HG03575 (cell line): Measurements from ENCODE around the gene ATXN3L.

Source experiments
- ATAC-seq: cut with Tn5 transposase; IDR thresholded peaks from one replicate; pipeline ENCODE4 v1.9.1; 2021; ENCODE audit not compliant: unreplicated experiment, insufficient number of reproducible peaks, low FRiP score; ENCODE audit errors: extremely low read depth

ATXN3L gene

DNA sequence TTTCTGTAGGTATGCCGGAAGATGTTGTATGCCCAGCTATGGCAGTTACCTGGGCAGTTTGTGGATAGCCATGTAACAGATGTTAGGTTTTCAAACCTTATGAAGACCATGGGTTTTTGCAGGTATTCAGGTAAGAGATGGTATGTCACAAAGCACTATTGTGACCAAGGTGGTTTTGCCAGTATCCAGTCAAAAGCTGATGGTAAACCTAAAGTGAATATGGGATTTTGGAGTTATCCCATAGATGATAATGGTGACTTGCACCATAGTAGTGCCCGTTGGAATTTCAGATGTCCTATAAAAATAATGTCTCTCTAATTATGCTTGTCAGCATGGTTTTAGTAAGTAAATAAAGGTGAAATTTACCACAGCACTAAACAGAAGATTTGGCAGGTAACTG is at the start of gene ATXN3L:
ATXN3L (minus strand) TSS at position 101 of the 400 bp plus-strand sequence. CDS start 119 bp downstream, outside the sequence.
- no peak for ATAC-seq

DNA sequence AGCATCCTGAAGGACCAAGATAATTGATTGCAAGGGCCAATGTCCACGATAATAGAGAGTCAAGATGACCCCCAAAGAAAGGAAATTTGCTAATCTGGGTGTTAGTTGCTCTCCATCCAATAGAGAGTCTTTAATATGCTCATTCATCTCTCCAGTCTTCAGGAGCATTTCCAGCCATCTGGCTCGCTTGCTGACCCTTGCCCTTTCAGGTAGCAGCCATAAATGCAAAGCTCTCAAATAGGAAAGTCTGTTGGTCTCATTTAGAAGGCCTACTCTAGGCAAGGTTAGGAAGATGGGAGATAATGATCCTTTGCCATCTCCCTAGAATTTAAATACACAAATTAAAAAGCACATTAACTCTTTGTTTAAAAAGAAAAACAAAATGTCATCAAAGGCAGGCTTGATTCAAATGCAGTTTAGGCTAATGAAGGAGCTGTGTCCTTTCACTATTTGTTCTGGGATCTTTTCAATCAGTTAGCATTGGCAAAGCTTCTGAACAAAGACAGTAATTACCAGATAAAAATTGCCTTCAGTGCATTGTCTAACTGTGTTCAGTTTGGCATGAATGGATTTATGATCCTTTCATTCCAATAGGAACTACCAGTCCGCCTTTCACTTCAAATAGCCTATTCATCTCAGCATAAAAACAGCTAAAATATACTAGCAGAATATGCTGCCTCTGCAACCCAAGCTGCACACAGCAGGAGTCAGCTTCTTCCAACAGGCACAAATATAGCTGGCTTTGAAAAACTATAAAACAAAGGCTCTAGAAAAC is 49.6 kb upstream of the ATXN3L start:
- ATAC-seq = no peak

DNA sequence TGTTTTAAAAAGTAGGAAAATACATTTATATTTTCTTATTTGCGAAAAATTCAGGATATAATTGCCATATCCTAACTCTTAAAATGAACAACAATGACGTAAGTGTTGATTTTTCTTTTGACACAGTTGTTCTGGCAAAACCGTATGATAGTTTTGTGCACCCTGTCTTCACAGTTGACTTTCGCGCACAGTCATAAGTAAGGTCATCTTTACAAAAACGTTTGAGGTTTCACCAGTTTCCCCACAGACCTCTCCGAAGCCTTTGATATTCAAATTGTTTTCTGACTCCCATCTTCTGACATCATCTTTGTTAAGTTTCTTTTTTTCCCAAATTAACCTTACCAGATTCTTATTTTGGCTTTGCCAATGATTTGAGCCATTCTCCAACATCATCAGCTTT is 48.1 kb upstream of the ATXN3L start:
- no peak for ATAC-seq

DNA sequence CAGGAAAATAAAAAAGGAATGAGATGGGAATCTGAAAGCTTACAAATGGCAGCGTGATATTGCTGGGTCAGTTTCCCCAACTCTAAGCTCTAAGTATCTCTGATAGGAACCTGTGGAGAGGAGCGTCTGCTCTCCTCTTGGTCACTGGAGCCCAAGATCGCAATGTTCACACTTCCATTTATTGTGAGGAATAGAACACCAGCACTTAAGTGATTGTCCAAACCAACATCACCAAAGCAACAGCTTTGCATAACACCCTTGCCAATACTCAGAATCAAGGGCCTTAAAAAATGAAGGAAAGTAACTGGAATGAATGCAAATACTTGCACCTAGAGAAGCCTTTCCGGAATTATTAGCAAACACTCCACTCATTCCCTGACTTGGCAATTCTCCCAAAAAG is 46.8 kb upstream of the ATXN3L start:
- ATAC-seq = no peak

DNA sequence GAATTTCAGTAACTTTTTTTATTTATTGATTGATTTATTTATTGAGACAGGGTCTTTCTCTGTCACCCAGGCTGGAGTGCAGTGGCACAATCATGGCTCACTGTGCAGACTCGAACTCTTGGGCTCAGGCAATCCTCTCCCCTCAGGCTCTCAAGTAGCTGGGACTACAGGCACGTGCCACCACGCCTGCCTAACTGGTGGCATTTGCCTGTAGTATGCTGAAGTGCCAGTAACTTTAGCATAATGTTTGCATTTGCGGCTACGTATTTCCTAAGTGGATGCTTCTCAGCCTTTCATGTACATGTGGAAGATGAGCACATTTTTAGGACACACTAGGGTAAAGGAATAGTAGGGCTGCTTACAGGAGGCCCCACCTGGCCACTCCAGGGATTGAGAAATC is 45.3 kb upstream of the ATXN3L start:
- ATAC-seq = no peak

DNA sequence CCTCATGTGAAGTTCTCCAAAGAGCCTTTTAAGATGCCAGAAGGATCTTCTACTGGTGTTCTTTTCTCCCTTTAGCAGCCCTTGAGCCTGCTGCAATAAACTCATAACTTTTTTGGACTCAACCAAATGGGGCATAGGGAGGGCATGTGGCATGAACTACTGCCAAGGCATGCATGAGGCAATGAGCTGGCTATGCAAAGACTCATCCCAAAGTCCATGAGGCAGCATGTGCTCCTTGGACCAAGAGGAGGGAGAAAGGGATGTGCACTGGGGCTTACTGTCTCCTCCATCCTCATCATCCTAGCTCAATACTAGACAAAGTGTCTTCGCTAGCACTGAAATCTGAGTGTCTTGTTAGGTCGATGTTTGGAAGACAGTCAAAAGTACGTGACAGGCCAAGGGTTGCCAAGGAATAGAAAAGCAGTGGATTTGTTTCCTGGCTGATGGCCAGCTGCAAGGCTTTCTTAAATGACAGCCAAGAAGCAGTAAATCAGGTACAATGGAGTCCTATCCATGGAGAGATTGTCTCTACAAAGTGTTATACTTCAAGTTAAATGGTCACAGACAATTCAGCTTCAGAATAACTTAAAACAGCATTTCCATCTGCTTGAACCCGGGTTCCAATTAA is 44.5 kb upstream of the ATXN3L start:
- ATAC-seq = no peak

DNA sequence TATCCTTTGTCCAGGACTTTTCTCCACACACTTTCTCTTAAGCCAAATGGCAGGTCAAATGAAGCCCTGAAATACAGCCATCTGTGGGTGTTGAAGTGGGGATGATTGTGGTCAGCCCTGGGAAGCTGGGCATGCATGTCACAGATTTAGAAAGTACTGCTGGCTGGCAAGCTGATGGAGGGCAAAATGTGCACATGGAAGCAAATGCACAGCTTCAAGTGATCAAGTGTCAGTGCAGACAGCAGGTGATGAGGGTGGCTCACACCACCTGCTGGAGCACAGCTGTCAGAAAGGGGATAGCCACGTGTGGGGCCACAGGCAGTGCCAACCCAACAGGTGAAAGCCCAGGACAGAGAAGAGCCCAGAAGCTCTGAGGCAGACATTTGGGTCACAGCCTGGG is 40.3 kb upstream of the ATXN3L start:
- no peak for ATAC-seq

DNA sequence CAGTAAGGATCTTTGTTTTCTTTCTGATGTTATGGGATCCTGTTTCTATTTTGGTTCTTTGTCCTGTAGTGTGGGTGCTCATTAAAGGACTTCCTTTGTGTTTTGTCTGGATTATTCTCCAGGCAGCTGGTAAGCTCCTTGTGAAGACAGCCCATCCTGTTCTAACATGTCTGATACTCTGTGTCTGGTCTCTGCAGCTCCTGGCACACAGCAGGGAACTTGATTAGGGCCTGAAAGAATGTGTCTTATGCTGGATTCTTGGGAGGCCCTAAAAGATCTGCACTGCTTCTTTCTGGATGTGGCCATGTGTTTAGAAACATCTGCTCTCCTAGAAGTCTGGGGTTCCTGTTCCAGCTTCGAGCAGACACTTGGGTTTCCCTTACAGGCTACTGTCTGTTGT is 38.1 kb upstream of the ATXN3L start:
- ATAC-seq = no peak

DNA sequence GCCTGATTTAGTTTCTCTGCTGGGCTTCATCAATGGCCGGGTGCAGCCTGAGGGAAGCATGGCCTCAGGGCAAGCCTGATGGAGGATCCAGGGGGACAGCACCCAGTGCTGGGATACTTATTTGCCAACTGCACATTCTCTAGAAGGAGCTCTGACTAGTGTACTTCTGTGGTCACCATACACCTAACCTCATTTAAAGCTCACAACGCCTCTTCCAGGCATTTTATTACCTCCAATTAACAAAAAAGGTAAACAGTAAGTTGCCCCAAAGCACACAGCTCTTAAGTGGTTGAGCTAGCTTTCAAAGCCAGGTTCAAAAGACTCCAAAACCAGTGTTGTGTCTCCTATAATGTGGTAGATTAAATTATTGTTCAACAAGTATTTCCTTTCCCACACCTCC is 26.8 kb upstream of the ATXN3L start:
- no peak for ATAC-seq

DNA sequence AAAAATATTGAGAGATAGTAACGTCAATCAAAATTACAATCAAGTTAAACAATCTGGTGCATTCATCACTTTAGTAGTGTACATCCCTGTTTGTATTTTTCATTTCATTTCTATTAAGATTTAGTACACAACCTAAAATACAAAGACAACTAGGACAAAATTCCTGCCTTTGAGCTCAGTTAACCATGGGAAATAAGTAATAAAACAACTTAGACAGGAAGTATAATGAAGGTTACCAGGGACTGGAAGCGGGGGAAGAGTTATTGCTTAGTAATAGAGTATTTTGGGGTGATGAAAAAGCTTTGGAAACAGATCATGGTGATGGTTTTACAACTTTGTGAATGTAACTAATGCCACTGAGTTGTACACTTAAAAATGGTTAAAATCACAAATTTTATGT is 25.6 kb upstream of the ATXN3L start:
- ATAC-seq = no peak

DNA sequence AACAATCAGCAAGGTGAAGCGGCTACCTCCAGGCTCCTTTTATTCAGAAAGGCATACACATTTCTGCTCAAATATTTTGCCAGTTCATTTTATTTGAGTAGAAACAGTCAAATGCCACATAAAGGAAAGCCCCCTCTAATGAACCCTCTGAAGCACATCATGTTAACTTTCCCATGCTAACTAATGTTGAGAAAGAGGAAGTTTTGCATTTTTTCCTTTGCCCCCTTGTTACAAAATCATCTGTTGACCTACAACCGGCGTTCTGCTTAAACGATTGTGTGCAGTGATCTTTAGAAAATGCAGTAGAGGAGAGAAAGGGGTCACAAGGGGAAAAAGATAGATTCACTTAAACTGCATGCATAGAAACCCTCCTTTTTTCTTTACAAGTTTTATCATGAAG is 25.2 kb upstream of the ATXN3L start:
- ATAC-seq = no peak

DNA sequence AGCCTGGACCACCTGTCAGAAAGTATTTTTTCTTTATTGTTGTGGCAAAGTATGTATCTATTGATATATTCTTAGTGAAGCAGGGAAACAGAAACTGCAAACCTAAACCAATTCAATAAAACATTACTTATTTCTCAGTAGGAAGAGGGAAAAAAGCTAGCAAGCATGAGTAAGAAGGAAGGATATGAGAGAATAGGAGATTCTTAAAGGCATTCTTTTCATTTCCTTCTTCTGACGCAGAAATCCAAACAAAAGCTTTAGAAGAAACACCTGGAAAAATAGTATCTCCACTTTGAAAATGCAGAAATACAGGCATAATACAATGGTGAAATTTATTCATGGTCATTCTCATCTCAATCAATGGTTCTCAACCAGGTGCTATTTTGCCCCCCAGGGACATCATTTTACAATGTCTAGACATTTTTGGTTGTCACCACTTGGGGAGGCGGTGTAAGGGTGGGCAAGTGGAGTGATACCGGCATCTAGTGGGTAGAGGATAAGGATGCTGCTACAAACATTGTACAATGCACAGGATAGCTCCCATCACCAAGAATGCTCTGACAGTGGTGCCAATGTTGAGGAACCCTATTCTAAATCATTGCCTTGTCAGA is 21.7 kb upstream of the ATXN3L start:
- no peak for ATAC-seq

DNA sequence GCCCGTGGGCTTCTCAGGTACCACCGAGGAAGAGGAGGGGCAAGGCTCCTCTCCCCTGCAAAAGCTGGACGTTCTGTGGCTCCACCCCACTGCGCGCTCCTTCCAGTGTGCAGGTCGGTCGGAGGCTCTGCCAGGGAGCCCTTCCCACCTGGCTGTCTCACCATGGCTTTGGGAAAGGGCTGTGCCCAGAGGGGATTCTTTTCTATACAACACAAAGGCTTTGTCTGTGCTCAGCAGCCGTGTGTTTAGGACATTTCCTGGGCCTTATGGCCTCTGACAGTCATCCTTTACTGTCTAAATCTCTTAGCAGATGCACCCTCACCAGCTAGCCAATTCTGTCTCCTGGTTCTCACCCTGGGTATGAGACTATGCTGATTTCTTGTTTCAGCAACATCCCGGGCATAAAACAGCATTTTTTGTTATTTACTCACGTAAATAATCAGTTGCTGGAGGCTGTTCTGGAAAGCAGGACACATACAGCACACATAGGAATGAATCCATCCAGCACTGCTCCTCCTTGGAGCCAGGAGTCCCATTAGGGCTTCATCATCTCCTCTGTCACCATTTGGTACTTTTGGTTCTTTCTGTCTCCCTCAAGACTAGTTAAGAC is 20.4 kb upstream of the ATXN3L start:
- no peak for ATAC-seq

DNA sequence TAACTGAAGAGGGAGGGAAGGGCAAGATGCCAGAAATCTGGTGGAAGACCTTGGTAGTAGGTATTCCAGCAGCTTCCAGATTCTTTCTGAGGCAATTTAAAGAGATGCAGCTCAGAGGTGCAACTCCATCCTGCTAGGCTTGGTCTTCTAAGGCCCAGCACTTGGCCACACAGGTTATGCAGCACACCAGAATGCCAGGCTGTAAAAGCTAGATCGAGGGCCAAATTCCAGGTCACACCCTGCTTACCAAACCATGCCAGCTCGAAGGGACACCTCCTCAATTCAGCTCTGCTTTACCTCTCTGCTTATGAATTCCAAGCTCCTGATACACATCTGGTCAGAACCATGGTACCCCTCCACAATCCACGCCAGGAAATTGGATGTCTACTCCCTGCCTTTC is 19.8 kb upstream of the ATXN3L start:
- ATAC-seq = no peak

DNA sequence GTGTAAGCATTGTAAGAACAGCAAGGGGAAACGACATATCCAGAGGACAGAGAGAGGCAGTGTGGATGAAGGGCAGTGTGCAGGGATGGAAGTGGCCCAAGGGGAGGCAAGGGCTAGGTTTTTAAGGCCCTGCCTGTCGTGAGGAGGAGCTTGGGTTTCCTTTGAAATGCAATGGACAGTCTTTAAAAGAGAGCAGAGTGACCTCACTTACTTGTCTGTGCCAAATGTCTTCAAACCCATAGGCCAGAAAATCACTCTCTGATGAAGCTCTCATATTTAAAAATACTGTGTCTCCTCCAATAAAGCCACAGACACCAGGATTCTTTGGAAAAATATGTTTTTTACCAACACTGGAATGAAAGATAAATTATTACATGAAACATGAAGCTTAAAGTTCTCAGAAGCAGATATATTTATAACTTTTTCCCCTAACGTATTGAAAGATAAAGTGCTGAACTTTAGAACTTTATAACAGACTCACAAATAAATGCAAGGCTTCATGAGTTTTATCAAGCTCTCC is 19.2 kb upstream of the ATXN3L start:
- no peak for ATAC-seq

DNA sequence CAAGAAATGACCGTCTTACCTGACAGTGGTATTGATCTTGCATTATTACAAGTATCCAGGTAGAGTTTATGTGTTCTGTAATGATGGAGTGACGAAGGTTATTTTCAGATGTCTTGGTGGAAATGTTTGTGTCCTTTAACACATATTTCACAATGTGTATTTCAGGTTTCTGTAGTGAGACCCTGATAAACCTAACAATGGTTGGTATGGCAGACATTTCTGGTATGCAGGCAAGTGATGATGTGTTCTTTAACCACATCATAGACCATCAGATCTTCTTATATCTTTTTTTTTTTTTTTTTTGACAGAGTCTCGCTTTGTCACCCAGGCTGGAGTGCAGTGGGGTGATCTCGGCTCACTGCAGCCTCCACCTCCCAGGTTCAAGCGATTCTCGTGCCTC is 14.6 kb upstream of the ATXN3L start:
- no peak for ATAC-seq

DNA sequence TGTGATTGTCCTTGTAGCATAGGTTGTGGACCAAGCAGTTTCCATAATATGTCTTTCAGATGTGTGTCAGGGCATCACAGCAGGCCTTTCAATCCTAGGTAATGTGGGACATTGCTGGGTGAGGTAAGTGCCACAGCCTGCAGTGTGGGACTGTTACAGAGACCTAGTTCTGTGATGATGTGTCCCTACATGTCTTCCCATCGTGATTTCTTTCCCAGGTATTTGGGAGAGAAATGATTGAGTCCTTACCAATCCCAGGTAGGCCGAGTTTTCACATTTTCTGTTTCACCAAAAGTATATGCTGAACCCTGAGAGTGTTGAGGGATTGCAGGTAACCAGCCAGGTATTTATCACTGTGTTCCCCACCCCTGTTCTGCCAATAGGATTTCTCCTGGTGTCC is 10.6 kb upstream of the ATXN3L start:
- ATAC-seq = no peak

DNA sequence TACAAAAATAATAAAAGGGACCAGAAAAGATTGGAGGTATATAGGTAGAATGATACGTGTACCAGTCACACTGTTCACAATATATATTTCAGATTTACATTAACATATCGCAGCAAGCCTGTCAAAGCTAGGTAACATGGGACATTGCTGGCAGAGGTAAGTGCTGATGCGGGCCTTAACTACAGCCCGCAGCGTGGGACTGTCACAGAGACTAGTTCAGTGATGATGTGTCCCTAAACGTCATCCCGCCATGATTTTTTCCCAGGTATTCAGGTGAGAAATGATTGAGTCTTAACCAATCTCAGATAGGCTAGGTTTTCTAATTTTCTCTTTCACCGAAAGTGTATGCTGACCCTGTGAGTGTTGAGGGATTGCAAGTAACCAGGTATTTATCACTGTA is 7.8 kb upstream of the ATXN3L start:
- no peak for ATAC-seq

DNA sequence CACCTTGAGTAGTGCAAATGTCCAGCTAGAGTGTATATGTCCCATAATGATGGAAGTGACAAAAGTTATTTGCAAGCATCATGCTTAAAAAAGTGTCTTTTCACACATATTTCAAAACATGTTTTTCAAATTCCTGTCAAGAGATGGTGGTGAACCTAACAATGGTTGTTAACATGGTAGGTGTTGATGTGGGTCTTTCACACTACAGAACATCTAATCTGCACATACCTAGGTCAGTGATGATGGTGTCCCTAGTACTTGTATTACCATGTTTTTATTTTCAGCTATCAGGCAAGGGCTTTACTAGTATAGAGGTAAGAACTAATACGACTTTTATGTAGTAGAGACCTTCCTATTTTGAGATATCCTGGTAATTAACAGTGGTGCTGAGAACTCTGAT is 3.4 kb upstream of the ATXN3L start:
- ATAC-seq = no peak

DNA sequence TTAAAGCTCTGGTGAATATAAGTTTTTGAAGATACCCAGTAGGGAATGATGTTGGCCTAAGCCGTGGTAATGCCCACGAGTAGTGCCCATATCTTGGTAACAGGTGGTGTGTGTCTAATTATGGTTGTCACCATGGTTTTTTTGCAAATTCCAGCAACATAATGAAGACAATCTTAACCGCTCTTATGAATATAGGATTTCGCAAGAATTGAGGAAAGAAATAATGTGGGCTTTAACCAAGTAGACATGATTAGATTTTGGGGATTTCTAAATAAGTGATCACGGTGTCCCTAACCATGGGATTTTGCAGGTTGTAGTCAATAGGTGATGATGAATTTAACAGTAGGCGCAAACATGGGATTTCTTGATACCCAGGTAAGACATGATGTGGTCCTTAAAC is 2.5 kb downstream of the ATXN3L start:
- no peak for ATAC-seq
